ENCODE data around the gene TMEM62.
"Not testable (repeated sequence)": the region's sequence is repeated elsewhere in the genome, so short reads cannot be mapped to it uniquely, and the experiment has no call there.

- not testable (repeated sequence) for TF ChIP-seq CTCF, POLR2A (IDR thresholded peaks at IDR 0.05)
Measured at GRCh38 chr15:43225950-43226255, 92.5 kb downstream of the TMEM62 start.
